HCT116 (cell line): ENCODE measurements around the gene APH1B. TPM values are rescaled to one million over a fixed set of nuclear protein-coding genes. Genes with fewer than 3 reads are reported as not detected.

Experiments
- ATAC-seq: fragments of 200-7000 bp; cut with Tn5 transposase; 2 replicates; pipeline ENCODE4 v1.9.1; 2020; ENCODE audit warnings: mild to moderate bottlenecking, moderate library complexity
- BruUV-seq: library from RNA; stranded (reverse); fragments of 400-500 nt; replicated peaks from 2 replicates; lab custom pipeline; 2021; lab: Mats Ljungman, UMichigan
- CTCF ChIA-PET: fragments of 300-600 bp; sonication (Branson Sonifier 250); formaldehyde crosslinking; loops from one replicate; lab custom pipeline; 2021; ENCODE audit warnings: antibody characterized with exemption; lab: Charles Lee
- POLR2A ChIA-PET: fragments of 300-600, 350-600 bp; sonication (Branson Sonifier 250); formaldehyde crosslinking; loops from one replicate; lab custom pipeline; 2021; ENCODE audit warnings: antibody characterized with exemption; lab: Charles Lee
- RAD21 ChIA-PET, 2 experiments: fragments of 300-600 bp; sonication (Branson Sonifier 250); formaldehyde crosslinking; loops; one replicate each; lab custom pipeline; 2023; ENCODE audit warnings: low total read pairs in 2 of 2; ENCODE audit not compliant: uncharacterized antibody in 2 of 2, unreplicated experiment in 2 of 2, low non-redundant PET in 1 of 2; lab: Charles Lee
- DNase-seq: peaks from one replicate; pipeline ENCODE4 v3.0.0-alpha.2; 2010; ENCODE audit warnings: low read depth, low spot score
- H2AFZ ChIP-seq: fragments of 200-600 bp; shearing (Covaris generic), sonication (generic); 2 replicates; pipeline ENCODE4 v1.6.1; 2017; ENCODE audit warnings: low read depth, mixed run types, mixed read lengths, antibody characterized with exemption, low read length; ENCODE audit not compliant: poor library complexity, severe bottlenecking
- H3K27ac ChIP-seq: 2 replicates; pipeline ENCODE4 v1.5.1; 2012; ENCODE audit warnings: low read depth, low read length
- H3K27me3 ChIP-seq: fragments of 200-600 bp; sonication (generic); 2 replicates; pipeline ENCODE4 v1.6.1; 2016; ENCODE audit warnings: mixed run types, low read length, mixed read lengths; ENCODE audit not compliant: insufficient read depth
- H3K36me3 ChIP-seq, 2 experiments: fragments of 200-500 bp in 1 of 2; fragments of 200-600 bp in 1 of 2; sonication (Bioruptor generic) in 1 of 2; sonication (generic) in 1 of 2; 2 replicates each; pipeline versions ENCODE4 v1.5.1 to v1.6.1; 2014 to 2016; ENCODE audit warnings: low read length in 2 of 2, inconsistent platforms in 1 of 2, mixed read lengths in 1 of 2, mixed run types in 1 of 2; ENCODE audit not compliant: insufficient read depth in 2 of 2, control insufficient read depth in 1 of 2
- H3K4me1 ChIP-seq, 2 experiments: fragments of 200-600 bp in 1 of 2; sonication (generic) in 1 of 2; 2 replicates each; pipeline versions ENCODE4 v1.5.1 to v1.6.1; 2012 to 2017; ENCODE audit warnings: low read length in 2 of 2, inconsistent platforms in 1 of 2, mild to moderate bottlenecking in 1 of 2, mixed read lengths in 1 of 2, mixed run types in 1 of 2, moderate library complexity in 1 of 2; ENCODE audit not compliant: insufficient read depth in 2 of 2, control insufficient read depth in 1 of 2
- H3K4me2 ChIP-seq: fragments of 200-600 bp; sonication (generic); 2 replicates; pipeline ENCODE4 v1.6.1; 2017; ENCODE audit warnings: mixed run types, low read length, mixed read lengths
- H3K4me3 ChIP-seq, 2 experiments: fragments of 200-600 bp in 1 of 2; sonication (generic) in 1 of 2; replicated peaks in 1 of 2; 2 replicates each; pipeline ENCODE4 v1.5.1; 2011 to 2016; ENCODE audit warnings: low read length in 2 of 2, control low read depth in 1 of 2, low read depth in 1 of 2, mild to moderate bottlenecking in 1 of 2, mixed read lengths in 1 of 2, mixed run types in 1 of 2
- H3K79me2 ChIP-seq: fragments of 200-600 bp; sonication (generic); 2 replicates; pipeline ENCODE4 v1.6.1; 2017; ENCODE audit warnings: mild to moderate bottlenecking, mixed run types, low read length, moderate library complexity, mixed read lengths; ENCODE audit not compliant: insufficient read depth
- H3K9ac ChIP-seq: fragments of 200-600 bp; sonication (generic); 2 replicates; pipeline ENCODE4 v1.6.1; 2016; ENCODE audit warnings: low read length, mixed read lengths
- H3K9me2 ChIP-seq: fragments of 200-600 bp; sonication (generic), shearing (Covaris generic); 2 replicates; pipeline ENCODE4 v1.6.1; 2017; ENCODE audit warnings: mixed run types, mild to moderate bottlenecking, moderate library complexity; ENCODE audit not compliant: insufficient read depth
- H3K9me3 ChIP-seq, 2 experiments: fragments of 200-500 bp in 1 of 2; fragments of 200-600 bp in 1 of 2; sonication (Bioruptor generic) in 1 of 2; sonication (generic) in 1 of 2; 2 replicates each; pipeline ENCODE4 v1.6.1; 2014 to 2017; ENCODE audit warnings: low read length in 2 of 2, mixed read lengths in 2 of 2, inconsistent platforms in 1 of 2, low read depth in 1 of 2, mild to moderate bottlenecking in 1 of 2, mixed run types in 1 of 2, moderate library complexity in 1 of 2; ENCODE audit not compliant: control insufficient read depth in 1 of 2, insufficient read depth in 1 of 2
- H4K20me1 ChIP-seq: fragments of 200-600 bp; sonication (generic), shearing (Covaris generic); 2 replicates; pipeline ENCODE4 v1.6.1; 2017; ENCODE audit warnings: mixed run types, mild to moderate bottlenecking, moderate library complexity; ENCODE audit not compliant: insufficient read depth
- CBX3 ChIP-seq: IDR thresholded peaks from 2 replicates; pipeline ENCODE4 v1.6.1; 2012; ENCODE audit warnings: low read depth
- EGR1 ChIP-seq: IDR thresholded peaks from 2 replicates; pipeline ENCODE4 v1.6.1; 2012; ENCODE audit warnings: low read depth
- ELF1 ChIP-seq: IDR thresholded peaks from 2 replicates; pipeline ENCODE4 v1.6.1; 2012; ENCODE audit warnings: low read depth, borderline replicate concordance
- JUND ChIP-seq: IDR thresholded peaks from 2 replicates; pipeline ENCODE4 v1.6.1; 2012
- MAX ChIP-seq: IDR thresholded peaks from 2 replicates; pipeline ENCODE4 v1.6.1; 2012
- REST ChIP-seq: IDR thresholded peaks from 2 replicates; pipeline ENCODE4 v1.6.1; 2012; ENCODE audit warnings: low read depth
- SP1 ChIP-seq: IDR thresholded peaks from 2 replicates; pipeline ENCODE4 v1.6.1; 2012; ENCODE audit warnings: low read depth
- SRF ChIP-seq: IDR thresholded peaks from 2 replicates; pipeline ENCODE4 v1.6.1; 2012; ENCODE audit warnings: low read depth
- TCF7L2 ChIP-seq: IDR thresholded peaks from 2 replicates; pipeline ENCODE4 v1.7.0; 2011; ENCODE audit warnings: borderline replicate concordance, inconsistent platforms; ENCODE audit not compliant: insufficient read depth, insufficient read length; ENCODE audit errors: extremely low read depth
- YY1 ChIP-seq: IDR thresholded peaks from 2 replicates; pipeline ENCODE4 v1.6.1; 2011; ENCODE audit warnings: low read length, low read depth, moderate library complexity, mild to moderate bottlenecking; ENCODE audit not compliant: insufficient replicate concordance; ENCODE audit errors: extremely low read depth
- ZBTB33 ChIP-seq: IDR thresholded peaks from 2 replicates; pipeline ENCODE4 v1.6.1; 2011; ENCODE audit warnings: mild to moderate bottlenecking, low read length, moderate library complexity; ENCODE audit not compliant: insufficient replicate concordance; ENCODE audit errors: extremely low read depth
- intact Hi-C: fragments of 100-400 bp; cut with micrococcal nuclease; formaldehyde crosslinking; loops from 2 replicates; pipeline ENCODE4 v1.10.0; 2022
- total RNA-seq: library from RNA; stranded (reverse); gene quantifications from one replicate; pipeline ENCODE4 v1.2.1, GENCODE V29; 2021; ENCODE audit not compliant: unreplicated experiment

The APH1B gene
- total RNA-seq, 1 experiment from 2014 or later = 8.5 TPM

GRCh38 chr15:63238171-63238570 lies 39.2 kb upstream of the APH1B start:
- ChIA-PET CTCF (no interaction called here), RAD21 (no interaction called here), POLR2A (no interaction called here)
- H3K27ac ChIP-seq = no peak overlapping the region
- H3K9me3 ChIP-seq = no peaks in the 10 kb centered on the region; a peak in 1 of 4 replicates
- TF ChIP-seq SP1 = no peak
- TF ChIP-seq SRF = no peak
- no peak for TF ChIP-seq CBX3
- TF ChIP-seq TCF7L2 = no peak
- no peak for TF ChIP-seq REST
- no peak for TF ChIP-seq ZBTB33
- no peak for TF ChIP-seq ELF1
- no peak for TF ChIP-seq JUND
- no peak for TF ChIP-seq YY1
- TF ChIP-seq MAX = no peak
- no peak for TF ChIP-seq EGR1
- H3K9ac ChIP-seq = no peak overlapping the region
- H3K4me3 ChIP-seq = no peak overlapping the region
- no peaks in the 10 kb centered on the region for H3K79me2 ChIP-seq
- no peak for DNase-seq
- H4K20me1 ChIP-seq = no peaks in the 10 kb centered on the region
- no peak overlapping the region for H3K4me2 ChIP-seq
- BruUV-seq = no TSS peak
- ATAC-seq = no peak
- intact Hi-C loops = no loop called here
- H3K27me3 ChIP-seq = no peaks in the 10 kb centered on the region
- H2AFZ ChIP-seq = no peak overlapping the region
- H3K36me3 ChIP-seq = no peaks in the 10 kb centered on the region
- H3K4me1 ChIP-seq = peaks cover 0 to 14% of the 10 kb centered on the region in 2 experiments; a peak in 2 of 4 replicates
- H3K9me2 ChIP-seq = no peaks in the 10 kb centered on the region
